H1 (cell line): ENCODE measurements around the gene BCAR1. TPM values are rescaled to one million over a fixed set of nuclear protein-coding genes. Genes with fewer than 3 reads are reported as not detected.
"Not testable (repeated sequence)": the region's sequence is repeated elsewhere in the genome, so short reads cannot be mapped to it uniquely, and the experiment has no call there.

Experiments used
- CTCF ChIA-PET: fragments of 300-600 bp; sonication (Branson Sonifier 250); formaldehyde crosslinking; loops from one replicate; lab custom pipeline; 2021; ENCODE audit not compliant: partially characterized antibody; lab: Charles Lee
- POLR2A ChIA-PET: fragments of 300-600 bp; sonication (Branson Sonifier 250); formaldehyde crosslinking; loops from one replicate; lab custom pipeline; 2021; ENCODE audit warnings: inconsistent platforms; ENCODE audit not compliant: partially characterized antibody; lab: Charles Lee
- DNase-seq, 2 experiments: peaks; one replicate each; pipeline versions ENCODE4 v3.0.0 to v3.0.0-alpha.2; 2010 to 2022; ENCODE audit warnings: low spot score in 2 of 2, low read depth in 1 of 2, mixed read lengths in 1 of 2
- FAIRE-seq: peaks from 2 replicates; lab custom pipeline; 2011; peaks lifted over from hg19 to GRCh38; lab: Jason Lieb, UNC
- H2AFZ ChIP-seq: 2 replicates; pipeline ENCODE4 v1.8.1; 2012; ENCODE audit warnings: low read length, inconsistent platforms
- H2AK5ac ChIP-seq: 2 replicates; pipeline ENCODE4 v1.6.1; 2013; ENCODE audit warnings: low read depth, low read length
- H2BK120ac ChIP-seq: replicated peaks from 2 replicates; pipeline ENCODE3; 2013; ENCODE audit warnings: low read depth, low read length, inconsistent platforms
- H2BK12ac ChIP-seq: 2 replicates; pipeline ENCODE4 v1.6.1; 2013; ENCODE audit warnings: low read depth, low read length
- H2BK15ac ChIP-seq: 2 replicates; pipeline ENCODE4 v1.6.1; 2013; ENCODE audit warnings: low read length
- H2BK20ac ChIP-seq: 2 replicates; pipeline ENCODE4 v1.6.1; 2013; ENCODE audit warnings: low read length
- H2BK5ac ChIP-seq: 2 replicates; pipeline ENCODE4 v1.6.1; 2013; ENCODE audit warnings: low read depth, low read length
- H3K14ac ChIP-seq: 2 replicates; pipeline ENCODE4 v1.6.1; 2013; ENCODE audit warnings: inconsistent platforms; ENCODE audit not compliant: insufficient read length
- H3K18ac ChIP-seq: 2 replicates; pipeline ENCODE4 v1.6.1; 2013; ENCODE audit warnings: low read length; ENCODE audit errors: extremely low read depth
- H3K23ac ChIP-seq: 2 replicates; pipeline ENCODE4 v1.6.1; 2013; ENCODE audit warnings: inconsistent platforms; ENCODE audit not compliant: insufficient read length
- H3K23me2 ChIP-seq: 2 replicates; pipeline ENCODE4 v1.6.1; 2013; ENCODE audit warnings: low read depth, low read length
- H3K27ac ChIP-seq: 2 replicates; pipeline ENCODE4 v1.6.1; 2011; ENCODE audit warnings: low read depth, low read length, inconsistent platforms
- H3K27me3 ChIP-seq, 4 experiments: replicated peaks in 1 of 4; 1 replicate in 1 of 4; 2 replicates in 3 of 4; pipeline versions ENCODE4 v1.6.1 to v1.8.1; 2011 to 2013; ENCODE audit warnings: low read length in 3 of 4, mild to moderate bottlenecking in 3 of 4, inconsistent platforms in 2 of 4, mixed read lengths in 2 of 4, moderate library complexity in 1 of 4; ENCODE audit not compliant: control insufficient read depth in 3 of 4, insufficient read depth in 3 of 4; ENCODE audit errors: extremely low read depth in 1 of 4
- H3K36me3 ChIP-seq, 4 experiments: 2 replicates each; pipeline versions ENCODE4 v1.6.1 to v1.8.1; 2011 to 2013; ENCODE audit warnings: mild to moderate bottlenecking in 4 of 4, low read length in 3 of 4, moderate library complexity in 2 of 4, control low read depth in 1 of 4, inconsistent platforms in 1 of 4; ENCODE audit not compliant: insufficient read depth in 4 of 4, control insufficient read depth in 2 of 4
- H3K4ac ChIP-seq: replicated peaks from 2 replicates; pipeline ENCODE3; 2013; ENCODE audit warnings: low read length, low read depth, mixed read lengths, inconsistent platforms; ENCODE audit not compliant: insufficient read length
- H3K4me1 ChIP-seq, 4 experiments: replicated peaks in 1 of 4; 1 replicate in 1 of 4; 2 replicates in 3 of 4; pipeline versions ENCODE4 v1.6.1 to v1.8.1; 2011 to 2013; ENCODE audit warnings: low read length in 3 of 4, inconsistent platforms in 2 of 4, mixed read lengths in 1 of 4; ENCODE audit not compliant: insufficient read depth in 4 of 4, control insufficient read depth in 3 of 4
- H3K4me2 ChIP-seq, 2 experiments: 2 replicates each; pipeline versions ENCODE4 v1.6.1 to v1.8.1; 2011 to 2013; ENCODE audit warnings: low read depth in 2 of 2, low read length in 2 of 2, control low read depth in 1 of 2, inconsistent platforms in 1 of 2, mild to moderate bottlenecking in 1 of 2; ENCODE audit not compliant: insufficient read depth in 1 of 2
- H3K4me3 ChIP-seq, 4 experiments: fragments of 200-600, 300-600 bp in 1 of 4; sonication (generic), shearing (Covaris generic), sonication (Bioruptor Twin) in 1 of 4; 2 replicates each; pipeline versions ENCODE4 v1.5.1 to v1.8.1; 2011 to 2016; ENCODE audit warnings: low read length in 4 of 4, low read depth in 3 of 4, control low read depth in 2 of 4, inconsistent platforms in 2 of 4, mild to moderate bottlenecking in 2 of 4, mixed read lengths in 1 of 4, moderate library complexity in 1 of 4; ENCODE audit not compliant: insufficient read depth in 2 of 4; ENCODE audit errors: extremely low read depth in 1 of 4
- H3K56ac ChIP-seq: replicated peaks from 2 replicates; pipeline ENCODE3; 2013; ENCODE audit warnings: low read depth, mild to moderate bottlenecking, mixed read lengths, low read length, inconsistent platforms; ENCODE audit not compliant: insufficient read length
- H3K79me1 ChIP-seq: 2 replicates; pipeline ENCODE4 v1.6.1; 2013; ENCODE audit warnings: low read depth, low read length, control low read depth
- H3K79me2 ChIP-seq, 2 experiments: 2 replicates each; pipeline versions ENCODE4 v1.6.1 to v1.8.1; 2012 to 2013; ENCODE audit warnings: low read length in 2 of 2, mild to moderate bottlenecking in 2 of 2, inconsistent platforms in 1 of 2; ENCODE audit not compliant: insufficient read depth in 2 of 2, control insufficient read depth in 1 of 2
- H3K9ac ChIP-seq, 4 experiments: replicated peaks in 1 of 4; 1 replicate in 1 of 4; 2 replicates in 3 of 4; pipeline versions ENCODE4 v1.6.1 to v1.8.1; 2011 to 2013; ENCODE audit warnings: low read depth in 3 of 4, low read length in 3 of 4, control low read depth in 2 of 4, mild to moderate bottlenecking in 2 of 4, moderate library complexity in 2 of 4, inconsistent platforms in 1 of 4; ENCODE audit errors: extremely low read depth in 1 of 4
- H3K9me3 ChIP-seq, 2 experiments: 2 replicates each; pipeline versions ENCODE4 v1.6.1 to v1.8.1; 2012 to 2013; ENCODE audit warnings: mild to moderate bottlenecking in 2 of 2, moderate library complexity in 2 of 2, control low read depth in 1 of 2, inconsistent platforms in 1 of 2, low read depth in 1 of 2, low read length in 1 of 2, mixed read lengths in 1 of 2; ENCODE audit not compliant: insufficient read depth in 2 of 2
- H4K20me1 ChIP-seq, 2 experiments: replicated peaks in 1 of 2; 2 replicates each; pipeline versions ENCODE3 to v1.8.1; 2011 to 2013; ENCODE audit warnings: inconsistent platforms in 2 of 2, low read length in 2 of 2, mild to moderate bottlenecking in 1 of 2; ENCODE audit not compliant: insufficient read depth in 2 of 2, control insufficient read depth in 1 of 2
- H4K5ac ChIP-seq: 2 replicates; pipeline ENCODE4 v1.6.1; 2013; ENCODE audit warnings: low read length, low read depth, mixed read lengths, inconsistent platforms; ENCODE audit not compliant: insufficient read length
- H4K8ac ChIP-seq: 2 replicates; pipeline ENCODE4 v1.8.0; 2013; ENCODE audit warnings: mild to moderate bottlenecking, moderate library complexity, low read length, inconsistent platforms; ENCODE audit not compliant: insufficient read depth; ENCODE audit errors: extremely low read depth
- H4K91ac ChIP-seq: replicated peaks from 2 replicates; pipeline ENCODE3; 2013; ENCODE audit warnings: low read length, mixed read lengths, inconsistent platforms; ENCODE audit not compliant: insufficient read length
- WGBS, 2 experiments: shearing (Covaris generic) in 1 of 2; methylation state at CpG; one replicate each; pipeline versions ENCODE4 v1.1.6 to v1.1.7; 2013 to 2015; ENCODE audit warnings: low lambda C conversion rate in 2 of 2, mixed read lengths in 2 of 2, inconsistent platforms in 1 of 2, low coverage in 1 of 2, missing lambda C conversion rate in 1 of 2; ENCODE audit not compliant: insufficient replicate concordance in 2 of 2, insufficient coverage in 1 of 2, insufficient read length in 1 of 2; ENCODE audit errors: extremely low coverage in 1 of 2, missing lambda C conversion rate in 1 of 2; 5-methylcytosine and 5-hydroxymethylcytosine counted together
- polyA plus RNA-seq, 7 experiments: library from polyadenylated mRNA; depleted of rRNA in 3 of 7; stranded (reverse) in 5 of 7; unstranded in 2 of 7; fragments of >200 nt in 5 of 7; fragments of 200-250 nt in 2 of 7; gene quantifications; 1 replicate in 5 of 7; 2 replicates in 1 of 7; 4 replicates in 1 of 7; pipeline versions ENCODE4 v1.2.1 to v1.2.3, GENCODE V29; 2011 to 2013; ENCODE audit warnings: missing spikeins in 2 of 7, mixed read lengths in 2 of 7
- total RNA-seq: library from RNA; stranded (reverse); fragmentation: NEBNext Ultra II Directional; extraction: Animal tissue kit (Norgen Biotek cat#: 25700); gene quantifications from 2 replicates; pipeline ENCODE4 v1.2.1, GENCODE V29; 2021

Gene BCAR1
- total and polyA plus RNA-seq, 2 of the 8 experiments (the other 6 are each of a cell fraction or from before 2014, with no cell fraction given), result 59.8 to 105 TPM

DNA sequence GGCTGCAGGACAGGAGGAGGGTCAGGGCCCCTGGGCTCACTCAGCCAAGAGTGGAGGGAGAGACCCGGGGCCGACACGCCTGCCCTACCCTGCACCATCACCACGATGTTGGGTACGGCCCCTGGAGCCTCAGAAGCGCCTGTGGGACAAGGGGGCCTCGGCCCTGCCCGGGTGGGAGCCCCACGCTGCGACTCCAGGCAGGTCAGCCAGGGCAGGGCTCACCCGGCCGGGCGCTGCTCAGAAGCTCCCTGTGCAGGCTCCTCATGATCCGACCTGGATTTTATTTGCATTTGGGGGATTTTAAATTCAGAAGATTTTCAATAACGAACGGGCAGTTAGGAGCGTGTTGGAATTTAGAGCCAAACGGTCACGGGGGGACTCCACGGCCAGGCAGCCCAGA is 46.5 kb downstream of the BCAR1 start:
- no CpG with 5 or more reads among the region's 20 CpGs for WGBS, 2 experiments

More for the DNA sequence above, 46.5 kb downstream of the BCAR1 start:
- DNase-seq, H3K18ac ChIP-seq, H3K4me1 ChIP-seq, H2AFZ ChIP-seq, H4K5ac ChIP-seq, H2BK15ac ChIP-seq, H3K9ac ChIP-seq, H3K56ac ChIP-seq, H3K9me3 ChIP-seq, H2AK5ac ChIP-seq, H3K36me3 ChIP-seq, H3K23me2 ChIP-seq, H3K4me2 ChIP-seq, H4K8ac ChIP-seq, H2BK5ac ChIP-seq, H3K4ac ChIP-seq, H3K4me3 ChIP-seq, H4K91ac ChIP-seq, H2BK20ac ChIP-seq, H2BK12ac ChIP-seq, H4K20me1 ChIP-seq, H3K79me1 ChIP-seq, FAIRE-seq, H2BK120ac ChIP-seq, H3K14ac ChIP-seq, H3K27me3 ChIP-seq, H3K23ac ChIP-seq, H3K27ac ChIP-seq, H3K79me2 ChIP-seq: not testable (repeated sequence)
- ChIA-PET CTCF (interaction anchor here (8.6 to 10.4 kb wide), 2 partner anchors 11 to 28 kb away, joined by 57 to 157 read pairs; partner anchors contain the start of gene CTRB1), POLR2A (interaction anchor here (1.1 to 2.1 kb wide), 2 partner anchors 17 to 137 kb away, joined by 3 to 9 read pairs; no protein-coding TSS in a partner anchor)
